ENCODE data around the gene MBD3L5.
"Not testable (repeated sequence)": the region's sequence is repeated elsewhere in the genome, so short reads cannot be mapped to it uniquely, and the experiment has no call there.

The MBD3L5 gene

GRCh38 chr19:7010722-7011593, 19.4 kb upstream of the MBD3L5 start:
- no peaks in the 10 kb centered on the region for H3K36me3 Mint-ChIP-seq
- no peak for ATAC-seq (replicated peaks)
- H3K27me3 Mint-ChIP-seq, result peaks cover 10 to 14% of the 10 kb centered on the region in 2 donors
- no peak overlapping the region for H3K4me3 Mint-ChIP-seq
- DNase-seq, result no peak
- peaks cover 2 to 24% of the 10 kb centered on the region in 2 donors for H3K4me1 Mint-ChIP-seq
- peaks cover 5 to 6% of the 10 kb centered on the region in 2 donors for H3K9me3 Mint-ChIP-seq
- H3K27ac Mint-ChIP-seq, result no peak overlapping the region

GRCh38 chr19:7013678-7014077, 16.7 kb upstream of the MBD3L5 start:
- ATAC-seq (replicated peaks), result peak in 1 of 2 donors; percentile 86

GRCh38 chr19:7018828-7019227, 11.6 kb upstream of the MBD3L5 start:
- ATAC-seq (replicated peaks), result no peak
- no peaks in the 10 kb centered on the region for H3K9me3 Mint-ChIP-seq
- no peaks in the 10 kb centered on the region for H3K36me3 Mint-ChIP-seq
- H3K27ac Mint-ChIP-seq, result no peak overlapping the region
- H3K4me1 Mint-ChIP-seq, result peaks cover 0 to under 1% of the 10 kb centered on the region in 2 donors
- DNase-seq, result no peak
- H3K4me3 Mint-ChIP-seq, result no peak overlapping the region
- peaks cover 0 to 11% of the 10 kb centered on the region in 2 donors for H3K27me3 Mint-ChIP-seq

More at GRCh38 chr19:7013678-7014077, 16.7 kb upstream of the MBD3L5 start:
- peaks cover 0 to 17% of the 10 kb centered on the region in 2 donors for H3K4me1 Mint-ChIP-seq
- no peak overlapping the region for H3K27ac Mint-ChIP-seq
- DNase-seq, result no peak
- peaks cover 5 to 17% of the 10 kb centered on the region in 2 donors for H3K27me3 Mint-ChIP-seq
- H3K9me3 Mint-ChIP-seq, result no peaks in the 10 kb centered on the region
- no peaks in the 10 kb centered on the region for H3K36me3 Mint-ChIP-seq
- no peak overlapping the region for H3K4me3 Mint-ChIP-seq

- H3K27ac Mint-ChIP-seq; DNase-seq; H3K4me3 Mint-ChIP-seq; H3K4me1 Mint-ChIP-seq; H3K36me3 Mint-ChIP-seq; H3K9me3 Mint-ChIP-seq; ATAC-seq (replicated peaks): not testable (repeated sequence)
- H3K27me3 Mint-ChIP-seq, result peaks cover 0 to 11% of the 10 kb centered on the region in 2 donors
These were observed 9.0 kb upstream of the MBD3L5 start, which contains the start of gene MBD3L2B for GRCh38 chr19:7021331-7021730. TSS of gene MBD3L2B (minus strand) at chr19:7021431. CDS start at chr19:7021397, 34 bp downstream.

- not testable (repeated sequence) for H3K36me3 Mint-ChIP-seq; H3K27ac Mint-ChIP-seq; H3K9me3 Mint-ChIP-seq; H3K4me1 Mint-ChIP-seq; H3K27me3 Mint-ChIP-seq; H3K4me3 Mint-ChIP-seq; ATAC-seq (replicated peaks); DNase-seq
These were observed 1.6 kb upstream of the MBD3L5 start for GRCh38 chr19:7028790-7029189.

GRCh38 chr19:7040079-7040478, 9.7 kb downstream of the MBD3L5 start, which contains the start of gene MBD3L4:
TSS of gene MBD3L4 (minus strand) at chr19:7040179. CDS start at chr19:7040144, 35 bp downstream.
- not testable (repeated sequence) for H3K4me3 Mint-ChIP-seq; H3K36me3 Mint-ChIP-seq; H3K27me3 Mint-ChIP-seq; H3K9me3 Mint-ChIP-seq; DNase-seq; H3K4me1 Mint-ChIP-seq; ATAC-seq (replicated peaks); H3K27ac Mint-ChIP-seq

- H3K9me3 Mint-ChIP-seq; H3K4me1 Mint-ChIP-seq; H3K27ac Mint-ChIP-seq; ATAC-seq (replicated peaks); H3K36me3 Mint-ChIP-seq; DNase-seq; H3K27me3 Mint-ChIP-seq; H3K4me3 Mint-ChIP-seq: not testable (repeated sequence)
These were observed 11.2 kb downstream of the MBD3L5 start for GRCh38 chr19:7041563-7041962.

- H3K27ac Mint-ChIP-seq; H3K27me3 Mint-ChIP-seq; DNase-seq; H3K4me1 Mint-ChIP-seq; H3K9me3 Mint-ChIP-seq; ATAC-seq (replicated peaks); H3K4me3 Mint-ChIP-seq; H3K36me3 Mint-ChIP-seq: not testable (repeated sequence)
These were observed 18.6 kb downstream of the MBD3L5 start, which contains the start of gene MBD3L2 for GRCh38 chr19:7049021-7049420. TSS of gene MBD3L2 (plus strand) at chr19:7049321. CDS start at chr19:7049374, 53 bp downstream.

- H3K36me3 Mint-ChIP-seq; H3K4me3 Mint-ChIP-seq; H3K9me3 Mint-ChIP-seq; H3K27me3 Mint-ChIP-seq; H3K4me1 Mint-ChIP-seq; DNase-seq; ATAC-seq (replicated peaks); H3K27ac Mint-ChIP-seq: not testable (repeated sequence)
These were observed 21.0 kb downstream of the MBD3L5 start for GRCh38 chr19:7051421-7051820.

GRCh38 chr19:7052896-7053295, 22.5 kb downstream of the MBD3L5 start:
- H3K27ac Mint-ChIP-seq; H3K4me3 Mint-ChIP-seq; H3K9me3 Mint-ChIP-seq; H3K36me3 Mint-ChIP-seq; DNase-seq; ATAC-seq (replicated peaks); H3K27me3 Mint-ChIP-seq; H3K4me1 Mint-ChIP-seq: not testable (repeated sequence)

- H3K9me3 Mint-ChIP-seq, H3K4me3 Mint-ChIP-seq, H3K36me3 Mint-ChIP-seq: not testable (repeated sequence)
These were observed 24.4 kb downstream of the MBD3L5 start for GRCh38 chr19:7054635-7055368.

GRCh38 chr19:7055679-7056078, 25.3 kb downstream of the MBD3L5 start:
- not testable (repeated sequence) for H3K4me1 Mint-ChIP-seq; H3K27ac Mint-ChIP-seq; H3K36me3 Mint-ChIP-seq; ATAC-seq (replicated peaks); H3K4me3 Mint-ChIP-seq; H3K27me3 Mint-ChIP-seq; H3K9me3 Mint-ChIP-seq; DNase-seq

More at GRCh38 chr19:7054635-7055368, 24.4 kb downstream of the MBD3L5 start:
- H3K4me1 Mint-ChIP-seq; DNase-seq; H3K27ac Mint-ChIP-seq; H3K27me3 Mint-ChIP-seq; ATAC-seq (replicated peaks): not testable (repeated sequence)

- H3K27ac Mint-ChIP-seq; H3K9me3 Mint-ChIP-seq; H3K36me3 Mint-ChIP-seq; H3K27me3 Mint-ChIP-seq; H3K4me3 Mint-ChIP-seq; ATAC-seq (replicated peaks); DNase-seq; H3K4me1 Mint-ChIP-seq: not testable (repeated sequence)
These were observed 26.0 kb downstream of the MBD3L5 start for GRCh38 chr19:7056371-7056770.

- ATAC-seq (replicated peaks); H3K4me3 Mint-ChIP-seq; H3K36me3 Mint-ChIP-seq; H3K27ac Mint-ChIP-seq; H3K4me1 Mint-ChIP-seq; DNase-seq; H3K9me3 Mint-ChIP-seq; H3K27me3 Mint-ChIP-seq: not testable (repeated sequence)
These were observed 28.2 kb downstream of the MBD3L5 start, which contains the start of gene MBD3L3 for GRCh38 chr19:7058576-7058975. TSS of gene MBD3L3 (minus strand) at chr19:7058676. CDS start at chr19:7058605, 71 bp downstream.

All from stimulated activated naive B cell treated with anti-CD40 and anti-IgM and Interleukin-4, amounts not matched to agents 10 μg/mL and 1 μg/mL and 100 μg/mL, for 72 hours (primary cell).